ENCODE measurements around the gene ALG11.
"Not testable (repeated sequence)": the region's sequence is repeated elsewhere in the genome, so short reads cannot be mapped to it uniquely, and the experiment has no call there.

ALG11 gene

DNA sequence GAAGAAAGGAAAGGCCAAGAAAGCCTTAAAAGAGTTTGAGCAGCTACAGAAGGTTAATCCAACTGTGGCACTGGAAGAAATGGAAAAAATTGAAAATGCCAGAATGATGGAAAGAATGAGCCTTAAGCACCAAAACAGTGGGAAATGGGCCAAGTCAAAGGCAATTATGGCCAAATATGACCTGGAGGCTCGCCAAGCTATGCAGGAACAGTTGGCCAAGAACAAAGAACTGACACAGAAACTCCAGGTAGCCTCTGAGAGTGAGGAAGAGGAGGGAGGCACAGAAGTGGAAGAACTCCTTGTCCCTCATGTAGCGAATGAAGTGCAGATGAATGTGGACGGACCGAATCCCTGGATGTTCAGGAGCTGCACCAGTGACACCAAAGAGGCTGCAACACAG lies 17.4 kb downstream of the ALG11 start:
- no peak overlapping the region for H3K4me3 ChIP-seq (replicated peaks; ENCODE audit: low read depth, low read length)
- TF ChIP-seq CTCF (IDR thresholded peaks at IDR 0.05; ENCODE audit: low read length, missing control alignments): no peak
- no peak for DNase-seq (ENCODE audit: low read depth)

DNA sequence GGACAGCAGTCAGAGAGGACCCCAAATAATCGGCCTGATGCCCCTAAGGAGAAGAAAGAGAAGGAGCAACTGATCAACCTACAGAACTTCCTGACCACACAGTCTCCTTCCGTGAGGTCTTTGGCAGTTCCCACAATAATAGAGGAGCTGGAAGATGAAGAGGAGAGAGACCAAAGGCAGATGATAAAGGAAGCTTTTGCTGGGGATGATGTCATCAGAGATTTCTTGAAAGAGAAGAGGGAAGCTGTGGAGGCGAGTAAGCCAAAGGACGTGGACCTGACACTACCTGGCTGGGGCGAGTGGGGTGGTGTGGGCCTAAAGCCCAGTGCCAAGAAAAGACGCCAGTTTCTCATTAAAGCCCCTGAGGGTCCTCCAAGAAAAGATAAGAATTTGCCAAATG lies 18.2 kb downstream of the ALG11 start:
- not testable (repeated sequence) for DNase-seq (ENCODE audit: low read depth); H3K4me3 ChIP-seq (replicated peaks; ENCODE audit: low read depth, low read length)

GRCh38 chr13:52033039-52033438 lies 20.8 kb downstream of the ALG11 start:
- no peak for TF ChIP-seq CTCF (IDR thresholded peaks at IDR 0.05; ENCODE audit: low read length, missing control alignments)
- no peak overlapping the region for H3K4me3 ChIP-seq (replicated peaks; ENCODE audit: low read depth, low read length)
- no peak for DNase-seq (ENCODE audit: low read depth)

GRCh38 chr13:52034616-52035226 lies 22.5 kb downstream of the ALG11 start:
- H3K4me3 ChIP-seq (replicated peaks; ENCODE audit: low read depth, low read length): no peak overlapping the region
- no peak for TF ChIP-seq CTCF (IDR thresholded peaks at IDR 0.05; ENCODE audit: low read length, missing control alignments)
- DNase-seq (ENCODE audit: low read depth): no peak

DNA sequence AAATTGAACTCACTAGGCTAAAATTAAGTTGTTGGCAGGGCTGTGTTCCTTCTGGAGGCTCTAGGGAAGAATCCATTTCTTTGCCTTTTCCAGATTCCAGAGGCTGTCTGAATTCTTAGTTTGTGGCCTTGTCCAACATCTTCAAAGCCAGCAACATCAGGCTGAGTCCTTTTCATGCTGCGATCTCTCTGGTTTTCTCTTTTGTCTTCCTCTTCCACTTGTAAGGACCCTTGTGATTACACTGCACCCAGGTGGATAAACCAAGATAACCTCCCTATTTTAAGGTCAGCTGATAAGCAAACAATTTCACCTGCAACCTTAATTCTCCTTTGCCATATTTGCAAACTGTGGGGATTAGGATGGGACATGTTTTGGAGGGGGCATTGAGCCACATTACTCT lies 23.8 kb downstream of the ALG11 start:
- TF ChIP-seq CTCF (IDR thresholded peaks at IDR 0.05; ENCODE audit: low read length, missing control alignments): no peak
- no peak for DNase-seq (ENCODE audit: low read depth)
- no peak overlapping the region for H3K4me3 ChIP-seq (replicated peaks; ENCODE audit: low read depth, low read length)

DNA sequence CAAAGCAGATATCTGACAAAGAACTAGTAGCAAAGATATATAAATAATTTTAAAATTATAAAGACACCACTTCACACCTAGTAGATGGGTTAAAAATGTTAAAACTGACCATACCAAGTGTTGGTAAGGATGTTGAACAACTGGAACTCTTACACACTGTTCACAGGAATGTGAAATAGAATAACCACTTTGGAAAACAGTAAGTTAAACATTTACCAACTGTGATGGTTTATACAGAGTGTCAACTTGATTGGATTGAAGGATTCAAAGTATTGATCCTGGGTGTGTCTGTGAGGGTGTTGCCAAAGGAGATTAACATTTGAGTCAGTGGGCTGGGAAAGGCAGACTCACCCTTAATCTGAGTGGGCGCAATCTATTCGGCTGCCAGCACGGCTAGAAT lies 31.5 kb downstream of the ALG11 start:
- H3K4me3 ChIP-seq (replicated peaks; ENCODE audit: low read depth, low read length): no peak overlapping the region
- DNase-seq (ENCODE audit: low read depth): no peak
- no peak for TF ChIP-seq CTCF (IDR thresholded peaks at IDR 0.05; ENCODE audit: low read length, missing control alignments)

GRCh38 chr13:52047463-52047862 lies 35.3 kb downstream of the ALG11 start:
- no peak for TF ChIP-seq CTCF (IDR thresholded peaks at IDR 0.05; ENCODE audit: low read length, missing control alignments)
- H3K4me3 ChIP-seq (replicated peaks; ENCODE audit: low read depth, low read length): no peak overlapping the region
- no peak for DNase-seq (ENCODE audit: low read depth)

All from fibroblast of pulmonary artery (primary cell).